Colon (tissue), 2 donors: Measurements from ENCODE around the gene LARP4B.

Experiments
- FAIRE-seq: peaks from 2 replicates; lab custom pipeline; 2012; peaks lifted over from hg19 to GRCh38; lab: Jason Lieb, UNC
- donor health status: control.
- donor health status: control.

Gene LARP4B

DNA sequence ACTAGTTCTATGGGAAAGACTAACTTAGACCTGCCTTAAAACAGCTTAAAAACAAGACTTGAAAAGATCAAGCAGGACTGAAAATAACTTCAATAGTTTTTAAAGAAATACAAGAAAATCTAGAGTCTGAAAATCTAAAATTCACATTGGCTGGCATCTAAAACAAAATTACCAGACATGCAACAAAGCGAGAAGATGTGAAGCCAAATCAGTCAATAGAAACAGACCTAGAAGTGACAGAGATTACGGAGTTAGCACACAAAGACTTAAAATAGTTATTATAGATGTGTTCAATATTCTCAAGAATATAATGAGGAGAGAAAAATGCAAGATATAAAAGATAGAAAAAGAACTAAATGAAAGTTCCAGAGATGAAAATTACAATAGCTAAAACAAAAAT is 163.7 kb downstream of the LARP4B start:
- FAIRE-seq = no peak

DNA sequence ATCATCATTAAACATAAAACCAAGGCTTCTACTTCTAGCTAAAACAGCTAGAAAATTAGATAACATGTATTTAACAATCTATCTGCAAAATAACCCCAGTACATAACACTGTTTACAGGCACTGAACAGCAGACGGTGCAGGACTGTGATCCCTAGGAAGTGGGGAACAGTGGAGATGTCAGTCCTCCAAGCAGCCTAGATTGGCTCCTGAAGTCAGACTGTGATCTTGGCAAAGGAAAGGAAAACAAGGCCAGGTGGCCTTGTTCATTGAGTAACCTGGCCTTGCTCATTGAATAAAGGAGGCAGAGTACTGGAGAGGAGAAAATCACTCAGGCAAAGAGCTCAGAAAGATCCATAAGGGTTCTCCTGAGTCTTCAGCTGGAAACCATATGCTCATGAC is 164.3 kb downstream of the LARP4B start:
- no peak for FAIRE-seq

DNA sequence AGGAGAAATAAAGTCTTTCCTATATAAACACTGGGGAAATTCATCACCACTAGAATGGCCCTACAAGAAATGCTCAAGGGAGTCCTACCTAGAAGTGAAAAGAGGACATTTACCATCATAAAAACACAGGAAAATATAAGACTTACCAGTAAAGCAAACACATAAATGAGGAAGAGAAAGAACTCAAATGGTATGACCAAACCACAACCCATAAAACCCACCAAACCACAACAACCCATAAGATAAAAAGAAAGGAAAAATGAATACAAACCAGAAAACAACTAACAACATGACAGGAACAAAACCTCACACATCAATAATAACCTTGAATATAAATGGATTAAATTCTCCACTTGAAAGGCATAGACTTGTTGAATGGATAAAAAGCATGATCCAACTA is 170.1 kb downstream of the LARP4B start:
- FAIRE-seq = no peak

DNA sequence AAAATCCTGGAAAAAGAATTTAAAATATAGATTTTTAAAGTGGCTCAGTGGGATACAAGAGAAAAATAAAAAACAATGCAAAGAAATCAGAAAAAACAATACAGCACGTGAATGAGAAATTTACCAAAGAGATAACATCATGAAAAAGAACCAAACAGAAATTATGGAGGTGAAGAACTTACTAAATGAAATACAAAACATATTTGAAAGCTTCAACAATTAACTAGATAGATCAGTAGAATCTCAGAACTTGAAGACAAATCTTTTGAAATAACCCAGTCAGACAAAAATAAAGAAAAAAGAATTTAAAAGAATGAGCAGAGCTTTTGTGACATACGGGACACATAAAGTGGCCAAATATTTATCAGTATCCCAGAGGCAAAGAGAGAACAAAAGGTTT is 170.9 kb downstream of the LARP4B start:
- FAIRE-seq = no peak

DNA sequence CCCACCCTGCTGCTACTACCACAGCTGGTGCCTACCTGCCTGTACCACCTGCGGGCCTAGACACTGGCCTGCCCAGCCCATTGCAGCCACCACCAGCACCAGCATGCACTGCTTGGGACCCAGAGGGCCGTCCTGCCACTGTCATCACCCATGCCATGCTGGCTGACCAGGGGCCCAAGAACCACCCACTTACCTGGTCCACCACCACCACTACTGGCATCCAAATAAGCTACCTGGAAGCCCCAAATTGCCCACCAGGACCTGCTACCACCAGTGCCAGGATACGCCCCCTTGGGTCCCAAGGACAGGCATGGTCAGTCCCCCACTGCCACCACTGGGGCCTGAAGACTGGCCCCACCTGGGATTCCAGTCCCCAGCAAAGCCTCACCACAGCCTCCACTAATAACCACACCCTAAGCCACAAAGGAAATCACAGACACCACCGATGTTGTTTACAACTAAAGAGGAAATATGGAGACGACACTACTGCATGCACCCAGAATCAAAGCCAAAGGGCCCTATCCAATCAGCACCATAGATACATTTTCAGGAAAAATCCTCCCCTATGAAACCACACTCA is 171.5 kb downstream of the LARP4B start:
- no peak for FAIRE-seq
